K562 (cell line): ENCODE results near the gene VPS18. TPM values are rescaled to one million over a fixed set of nuclear protein-coding genes. Genes with fewer than 3 reads are reported as not detected.

Experiments
- EZH2 ChIP-seq: IDR thresholded peaks from 2 replicates; pipeline ENCODE4 v1.6.1; 2012; ENCODE audit warnings: low read depth, mild to moderate bottlenecking, inconsistent platforms, low read length, borderline replicate concordance
- HNRNPK ChIP-seq: fragments of 200-400 bp; formaldehyde crosslinking; IDR thresholded peaks from one replicate; pipeline ENCODE4 v1.6.1; 2018; ENCODE audit warnings: mild to moderate bottlenecking, low read depth, low read length; ENCODE audit not compliant: poor library complexity, severe bottlenecking
- HOXB6 ChIP-seq: fragments of 250-450 bp; sonication (Bioruptor Pico); IDR thresholded peaks from 2 replicates; pipeline ENCODE4 v1.5.1; 2022; ENCODE audit warnings: mild to moderate bottlenecking, borderline replicate concordance
- KLF16 ChIP-seq: IDR thresholded peaks from 2 replicates; pipeline ENCODE4 v1.6.1; 2016; ENCODE audit warnings: antibody characterized with exemption
- NELFE ChIP-seq: IDR thresholded peaks from 2 replicates; pipeline ENCODE4 v1.6.1; 2011; ENCODE audit warnings: mild to moderate bottlenecking; ENCODE audit not compliant: insufficient read depth, insufficient read length
- PHTF2 ChIP-seq: fragments of 250-450 bp; sonication (Bioruptor Pico); IDR thresholded peaks from 2 replicates; pipeline ENCODE4 v1.5.0; 2021; ENCODE audit warnings: mild to moderate bottlenecking
- RAD51 ChIP-seq: fragments of 450-650 bp; IDR thresholded peaks from 2 replicates; pipeline ENCODE4 v1.7.1; 2016; ENCODE audit warnings: low read depth, mild to moderate bottlenecking, borderline replicate concordance
- SPI1 ChIP-seq: IDR thresholded peaks from 2 replicates; pipeline ENCODE4 v1.6.1; 2011; ENCODE audit warnings: low read depth, low read length, control low read depth, borderline replicate concordance
- TAF15 ChIP-seq: fragments of 200-400 bp; formaldehyde crosslinking; IDR thresholded peaks from 2 replicates; pipeline ENCODE4 v1.6.1; 2017; ENCODE audit warnings: mild to moderate bottlenecking, low read depth, low read length, moderate library complexity
- ZNF239 ChIP-seq: fragments of 250-450 bp; sonication (Bioruptor Pico); IDR thresholded peaks from 2 replicates; pipeline ENCODE4 v1.4.0; 2020; ENCODE audit warnings: mild to moderate bottlenecking
- polyA plus RNA-seq, 8 experiments: library from polyadenylated mRNA; depleted of rRNA in 4 of 8; stranded (reverse) in 5 of 8; unstranded in 3 of 8; fragments of >200 nt; fragmentation: Nextera tagmentation in 2 of 8; fragmentation: Illumina TruSeq in 1 of 8; extraction: Ambion mirVana in 2 of 8; extraction: Trizol in 1 of 8; gene quantifications; 2 replicates each; pipeline versions ENCODE4 v1.2.1 to v1.2.3, GENCODE V29; 2011 to 2014; ENCODE audit warnings: inconsistent platforms in 1 of 8, missing spikeins in 1 of 8
- total RNA-seq, 7 experiments: library from RNA; depleted of rRNA in 6 of 7; stranded (reverse); fragments of >200 nt in 6 of 7; fragmentation: Illumina TruSeq in 2 of 7; extraction: Trizol in 2 of 7; gene quantifications; 2 replicates each; pipeline versions ENCODE4 v1.2.1 to v1.2.3, GENCODE V29; 2011 to 2021; ENCODE audit warnings: low replicate concordance in 1 of 7
- TF ChIP-seq, protein P1 (sequence below), 2 experiments: fragments of 450-650 bp in 1 of 2; IDR thresholded peaks; 2 replicates each; pipeline ENCODE4 v1.6.1; 2011 to 2017; ENCODE audit warnings: low read depth in 2 of 2, antibody characterized with exemption in 1 of 2, borderline replicate concordance in 1 of 2, low read length in 1 of 2, mild to moderate bottlenecking in 1 of 2, mixed read lengths in 1 of 2; ENCODE audit not compliant: control insufficient read depth in 1 of 2
- TF ChIP-seq, protein P2 (sequence below): fragments of 450-650 bp; IDR thresholded peaks from one replicate; pipeline ENCODE4 v1.6.1; 2018; ENCODE audit warnings: mild to moderate bottlenecking, moderate library complexity; ENCODE audit not compliant: partially characterized antibody
- TF ChIP-seq, protein P3 (sequence below): fragments of 450-650 bp; IDR thresholded peaks from 2 replicates; pipeline ENCODE4 v1.6.1; 2016

Gene VPS18
- total and polyA plus RNA-seq, 9 of the 15 experiments (the other 6 are each of a cell fraction or from before 2014, with no cell fraction given) = 0.73 to 19.9 (median 8.5) TPM

DNA sequence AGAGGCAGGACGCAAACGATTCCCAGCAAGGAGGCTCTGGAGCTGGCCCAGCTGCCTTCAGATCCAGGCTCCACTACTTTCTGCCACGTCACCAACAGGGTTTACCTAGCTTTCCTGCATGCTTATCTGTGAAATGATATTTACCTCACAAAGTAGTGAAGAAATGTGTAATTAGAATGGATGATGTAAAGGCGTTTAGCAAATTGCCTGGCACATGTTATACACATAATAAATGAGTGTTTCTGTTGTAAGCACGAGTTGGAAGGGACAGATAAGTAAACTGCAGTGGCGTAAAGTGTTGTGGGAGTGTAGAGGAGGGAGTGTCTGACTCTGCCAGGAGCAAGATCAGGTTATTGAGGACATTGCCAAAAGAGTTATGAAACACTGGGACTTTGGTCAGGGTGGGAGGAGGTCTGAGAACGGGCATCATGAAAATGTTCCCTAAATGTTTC lies 55.5 kb downstream of the VPS18 start (continued):
- TF ChIP-seq NELFE (no peak), ZNF239 (no peak), TAF15 (no peak), KLF16 (no peak), PHTF2 (CRISPR knock-in tag) (no peak), EZH2 (no peak), RAD51 (no peak), SPI1 (no peak), HNRNPK (no peak), HOXB6 (CRISPR knock-in tag) (no peak)
- TF ChIP-seq, protein P1, sequence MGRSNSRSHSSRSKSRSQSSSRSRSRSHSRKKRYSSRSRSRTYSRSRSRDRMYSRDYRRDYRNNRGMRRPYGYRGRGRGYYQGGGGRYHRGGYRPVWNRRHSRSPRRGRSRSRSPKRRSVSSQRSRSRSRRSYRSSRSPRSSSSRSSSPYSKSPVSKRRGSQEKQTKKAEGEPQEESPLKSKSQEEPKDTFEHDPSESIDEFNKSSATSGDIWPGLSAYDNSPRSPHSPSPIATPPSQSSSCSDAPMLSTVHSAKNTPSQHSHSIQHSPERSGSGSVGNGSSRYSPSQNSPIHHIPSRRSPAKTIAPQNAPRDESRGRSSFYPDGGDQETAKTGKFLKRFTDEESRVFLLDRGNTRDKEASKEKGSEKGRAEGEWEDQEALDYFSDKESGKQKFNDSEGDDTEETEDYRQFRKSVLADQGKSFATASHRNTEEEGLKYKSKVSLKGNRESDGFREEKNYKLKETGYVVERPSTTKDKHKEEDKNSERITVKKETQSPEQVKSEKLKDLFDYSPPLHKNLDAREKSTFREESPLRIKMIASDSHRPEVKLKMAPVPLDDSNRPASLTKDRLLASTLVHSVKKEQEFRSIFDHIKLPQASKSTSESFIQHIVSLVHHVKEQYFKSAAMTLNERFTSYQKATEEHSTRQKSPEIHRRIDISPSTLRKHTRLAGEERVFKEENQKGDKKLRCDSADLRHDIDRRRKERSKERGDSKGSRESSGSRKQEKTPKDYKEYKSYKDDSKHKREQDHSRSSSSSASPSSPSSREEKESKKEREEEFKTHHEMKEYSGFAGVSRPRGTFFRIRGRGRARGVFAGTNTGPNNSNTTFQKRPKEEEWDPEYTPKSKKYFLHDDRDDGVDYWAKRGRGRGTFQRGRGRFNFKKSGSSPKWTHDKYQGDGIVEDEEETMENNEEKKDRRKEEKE (IDR thresholded peaks at IDR 0.05; ENCODE audit: borderline replicate concordance in 1 of 2, control insufficient read depth in 1 of 2, low read depth in 2 of 2, low read length in 1 of 2) = no peak
- TF ChIP-seq, protein P2, sequence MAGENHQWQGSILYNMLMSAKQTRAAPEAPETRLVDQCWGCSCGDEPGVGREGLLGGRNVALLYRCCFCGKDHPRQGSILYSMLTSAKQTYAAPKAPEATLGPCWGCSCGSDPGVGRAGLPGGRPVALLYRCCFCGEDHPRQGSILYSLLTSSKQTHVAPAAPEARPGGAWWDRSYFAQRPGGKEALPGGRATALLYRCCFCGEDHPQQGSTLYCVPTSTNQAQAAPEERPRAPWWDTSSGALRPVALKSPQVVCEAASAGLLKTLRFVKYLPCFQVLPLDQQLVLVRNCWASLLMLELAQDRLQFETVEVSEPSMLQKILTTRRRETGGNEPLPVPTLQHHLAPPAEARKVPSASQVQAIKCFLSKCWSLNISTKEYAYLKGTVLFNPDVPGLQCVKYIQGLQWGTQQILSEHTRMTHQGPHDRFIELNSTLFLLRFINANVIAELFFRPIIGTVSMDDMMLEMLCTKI = no peak
- TF ChIP-seq, protein P3, sequence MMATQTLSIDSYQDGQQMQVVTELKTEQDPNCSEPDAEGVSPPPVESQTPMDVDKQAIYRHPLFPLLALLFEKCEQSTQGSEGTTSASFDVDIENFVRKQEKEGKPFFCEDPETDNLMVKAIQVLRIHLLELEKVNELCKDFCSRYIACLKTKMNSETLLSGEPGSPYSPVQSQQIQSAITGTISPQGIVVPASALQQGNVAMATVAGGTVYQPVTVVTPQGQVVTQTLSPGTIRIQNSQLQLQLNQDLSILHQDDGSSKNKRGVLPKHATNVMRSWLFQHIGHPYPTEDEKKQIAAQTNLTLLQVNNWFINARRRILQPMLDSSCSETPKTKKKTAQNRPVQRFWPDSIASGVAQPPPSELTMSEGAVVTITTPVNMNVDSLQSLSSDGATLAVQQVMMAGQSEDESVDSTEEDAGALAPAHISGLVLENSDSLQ = no peak
